Measurements from ENCODE around the gene DNASE1L3.

Gene DNASE1L3

DNA sequence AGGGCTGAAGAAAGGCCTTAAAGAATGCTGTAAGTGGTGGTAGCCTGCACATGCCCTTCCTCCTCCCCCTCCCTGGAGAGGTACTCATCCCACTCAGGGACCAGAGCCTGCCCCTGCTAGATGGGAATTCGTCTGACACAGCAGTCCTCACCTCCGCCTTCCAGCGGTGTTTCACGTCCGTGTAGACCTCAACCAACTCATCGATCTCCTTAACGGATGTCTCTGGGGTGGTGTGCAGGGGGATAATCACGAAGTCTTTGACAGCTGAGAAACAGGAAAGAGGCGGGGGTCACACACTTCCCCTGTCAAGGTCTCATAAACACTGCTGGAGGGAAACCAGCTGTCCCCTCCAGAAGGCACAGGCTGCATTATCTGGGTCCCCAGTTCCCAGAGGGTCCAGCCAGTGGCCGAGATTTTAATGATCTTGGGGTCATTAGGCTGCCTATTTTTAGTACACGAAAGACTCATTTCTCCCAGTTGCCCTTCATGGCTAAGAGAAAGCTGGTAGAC lies 9.9 kb downstream of the DNASE1L3 start:
- H3K36me3 ChIP-seq (ENCODE audit: insufficient read depth, low read length), result no peaks in the 10 kb centered on the region
- TF ChIP-seq CTCF (IDR thresholded peaks at IDR 0.05; ENCODE audit: low read length) (no peak), EZH2 (IDR thresholded peaks at IDR 0.05; ENCODE audit: borderline replicate concordance, low read length) (no peak)
- no peaks in the 10 kb centered on the region for H3K9me2 ChIP-seq (ENCODE audit: low read depth, low read length)
- no peak overlapping the region for H3K27ac ChIP-seq (ENCODE audit: low read depth, low read length, poor library complexity, severe bottlenecking)
- H2AFZ ChIP-seq (ENCODE audit: low read length), result no peak overlapping the region
- no peak overlapping the region for H3K4me3 ChIP-seq (ENCODE audit: low read depth, low read length, poor library complexity, severe bottlenecking)
- H4K20me1 ChIP-seq (ENCODE audit: insufficient read depth, low read length), result no peaks in the 10 kb centered on the region
- no peak overlapping the region for H3K9ac ChIP-seq (ENCODE audit: low read length)
- no peaks in the 10 kb centered on the region for H3K4me1 ChIP-seq (ENCODE audit: insufficient read depth, low read length, severe bottlenecking)
- H3K79me2 ChIP-seq (ENCODE audit: insufficient read depth, low read length), result no peaks in the 10 kb centered on the region
- H3K9me3 ChIP-seq (ENCODE audit: low read length), result peaks cover 2% of the 10 kb centered on the region; the same call in 1 of the 2 replicates
- H3K4me2 ChIP-seq (ENCODE audit: low read length), result no peak overlapping the region
- peaks cover 7% of the 10 kb centered on the region; the same call in 1 of the 2 replicates for H3K27me3 ChIP-seq (ENCODE audit: insufficient read depth, low read length)
- no peaks in the 10 kb centered on the region for H3F3A ChIP-seq (ENCODE audit: insufficient read depth, low read length)

DNA sequence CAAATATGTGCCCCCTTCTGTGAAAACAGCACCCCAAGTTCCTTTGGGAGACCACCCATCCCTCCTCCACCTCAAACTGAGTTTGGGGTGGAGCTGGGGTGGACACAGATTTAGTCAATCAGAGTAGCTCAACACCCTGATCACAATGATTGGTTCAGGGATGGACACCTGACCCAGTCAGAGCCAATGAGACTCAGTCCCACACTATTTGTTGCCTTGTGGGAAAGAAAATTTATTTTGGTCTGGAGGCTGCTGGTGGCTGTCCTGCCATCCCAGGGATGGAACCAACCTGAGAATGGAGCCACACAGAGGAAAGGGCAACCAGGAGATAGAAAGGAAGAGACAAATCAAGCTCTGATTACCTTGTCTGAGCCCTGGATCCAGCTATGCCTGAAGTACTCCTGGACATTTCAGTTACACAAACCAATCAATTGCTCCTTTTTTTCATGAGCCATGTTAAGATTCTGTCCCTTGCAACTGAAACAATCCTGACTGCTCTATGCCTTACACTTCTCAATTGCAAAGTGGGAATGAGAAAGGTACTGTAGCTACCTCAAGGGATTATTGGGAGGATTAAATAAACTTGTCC lies 10.6 kb downstream of the DNASE1L3 start:
- Histone ChIP-seq H3K9ac (ENCODE audit: low read length) (no peak overlapping the region), H3K9me2 (ENCODE audit: low read depth, low read length) (no peaks in the 10 kb centered on the region), H3K27me3 (ENCODE audit: insufficient read depth, low read length) (peaks cover 7% of the 10 kb centered on the region; the same call in 1 of the 2 replicates), H3K4me1 (ENCODE audit: insufficient read depth, low read length, severe bottlenecking) (no peaks in the 10 kb centered on the region), H3K4me3 (ENCODE audit: low read depth, low read length, poor library complexity, severe bottlenecking) (no peak overlapping the region), H3F3A (ENCODE audit: insufficient read depth, low read length) (no peaks in the 10 kb centered on the region), H3K36me3 (ENCODE audit: insufficient read depth, low read length) (no peaks in the 10 kb centered on the region), H3K4me2 (ENCODE audit: low read length) (no peak overlapping the region), H3K9me3 (ENCODE audit: low read length) (peaks cover 4% of the 10 kb centered on the region; the same call in 1 of the 2 replicates), H3K27ac (ENCODE audit: low read depth, low read length, poor library complexity, severe bottlenecking) (no peak overlapping the region), H2AFZ (ENCODE audit: low read length) (no peak overlapping the region), H4K20me1 (ENCODE audit: insufficient read depth, low read length) (no peaks in the 10 kb centered on the region), H3K79me2 (ENCODE audit: insufficient read depth, low read length) (no peaks in the 10 kb centered on the region)
- no peak for TF ChIP-seq EZH2 (IDR thresholded peaks at IDR 0.05; ENCODE audit: borderline replicate concordance, low read length)
- TF ChIP-seq CTCF (IDR thresholded peaks at IDR 0.05; ENCODE audit: low read length), result no peak

DNA sequence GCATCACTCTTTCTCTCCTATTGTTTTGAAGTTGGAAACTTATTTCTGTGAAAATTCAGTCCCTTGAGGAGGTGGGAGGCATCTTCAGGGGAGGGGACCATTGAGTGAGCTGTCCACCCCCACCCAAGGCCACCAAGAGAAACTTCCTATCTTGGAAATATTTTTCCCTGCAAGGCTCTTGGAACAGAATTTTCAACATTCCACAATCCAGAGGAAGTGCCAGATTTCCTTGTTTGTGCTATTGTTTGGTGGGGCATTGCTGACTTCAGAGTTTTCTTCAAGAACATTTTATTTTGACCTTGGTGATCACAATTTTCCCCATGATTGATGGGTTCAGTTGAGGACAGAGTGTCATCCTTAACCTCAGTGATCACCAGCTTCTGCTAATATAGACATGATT lies 12.0 kb downstream of the DNASE1L3 start:
- no peaks in the 10 kb centered on the region for H3K9me2 ChIP-seq (ENCODE audit: low read depth, low read length)
- H3F3A ChIP-seq (ENCODE audit: insufficient read depth, low read length), result no peaks in the 10 kb centered on the region
- no peak overlapping the region for H2AFZ ChIP-seq (ENCODE audit: low read length)
- H3K4me2 ChIP-seq (ENCODE audit: low read length), result no peak overlapping the region
- H3K9ac ChIP-seq (ENCODE audit: low read length), result no peak overlapping the region
- H3K4me3 ChIP-seq (ENCODE audit: low read depth, low read length, poor library complexity, severe bottlenecking), result no peak overlapping the region
- TF ChIP-seq EZH2 (IDR thresholded peaks at IDR 0.05; ENCODE audit: borderline replicate concordance, low read length) (no peak), CTCF (IDR thresholded peaks at IDR 0.05; ENCODE audit: low read length) (no peak)
- H3K79me2 ChIP-seq (ENCODE audit: insufficient read depth, low read length), result no peaks in the 10 kb centered on the region
- peaks cover 4% of the 10 kb centered on the region; the same call in 1 of the 2 replicates for H3K9me3 ChIP-seq (ENCODE audit: low read length)
- no peaks in the 10 kb centered on the region; the same call in 1 of the 2 replicates for H3K36me3 ChIP-seq (ENCODE audit: insufficient read depth, low read length)
- H4K20me1 ChIP-seq (ENCODE audit: insufficient read depth, low read length), result no peaks in the 10 kb centered on the region
- H3K27me3 ChIP-seq (ENCODE audit: insufficient read depth, low read length), result peaks cover 7% of the 10 kb centered on the region; the same call in 1 of the 2 replicates
- H3K4me1 ChIP-seq (ENCODE audit: insufficient read depth, low read length, severe bottlenecking), result no peaks in the 10 kb centered on the region
- no peak overlapping the region for H3K27ac ChIP-seq (ENCODE audit: low read depth, low read length, poor library complexity, severe bottlenecking)
